Inflammatory macrophage treated with lipopolysaccharide for 1 hour (primary cell): ENCODE results near the gene KCNQ5.

Source experiments
- DNase-seq, 2 donors: peaks; one replicate each; pipeline ENCODE4 v3.0.0-alpha.2; 2020 to 2022

KCNQ5 gene

GRCh38 chr6:72683797-72684196, 61.9 kb downstream of the KCNQ5 start:
- DNase-seq: no peak

GRCh38 chr6:72689107-72689954, 67.5 kb downstream of the KCNQ5 start:
- DNase-seq: no peak

- DNase-seq: no peak
These were observed 69.4 kb downstream of the KCNQ5 start for GRCh38 chr6:72691249-72691648.

- no peak for DNase-seq
These were observed 74.2 kb downstream of the KCNQ5 start for GRCh38 chr6:72696055-72696454.

- DNase-seq: no peak
These were observed 77.3 kb downstream of the KCNQ5 start for GRCh38 chr6:72699159-72699558.

- no peak for DNase-seq
These were observed 80.6 kb downstream of the KCNQ5 start for GRCh38 chr6:72702421-72702820.

GRCh38 chr6:72703093-72703492, 81.2 kb downstream of the KCNQ5 start:
- DNase-seq: no peak

- DNase-seq: no peak
These were observed 83.1 kb downstream of the KCNQ5 start for GRCh38 chr6:72704979-72705378.

- DNase-seq: no peak
These were observed 87.6 kb downstream of the KCNQ5 start for GRCh38 chr6:72709431-72709830.

GRCh38 chr6:72711731-72712130, 89.9 kb downstream of the KCNQ5 start:
- DNase-seq: no peak

GRCh38 chr6:72712910-72713309, 91.0 kb downstream of the KCNQ5 start:
- no peak for DNase-seq

GRCh38 chr6:72715119-72715518, 93.3 kb downstream of the KCNQ5 start:
- no peak for DNase-seq

- DNase-seq: no peak
These were observed 95.1 kb downstream of the KCNQ5 start for GRCh38 chr6:72716916-72717315.

- no peak for DNase-seq
These were observed 98.6 kb downstream of the KCNQ5 start for GRCh38 chr6:72720464-72720863.

- no peak for DNase-seq
These were observed 99.5 kb downstream of the KCNQ5 start for GRCh38 chr6:72721346-72721745.

- DNase-seq: no peak
These were observed 102.7 kb downstream of the KCNQ5 start for GRCh38 chr6:72724545-72724944.

- DNase-seq: no peak
These were observed 107.0 kb downstream of the KCNQ5 start for GRCh38 chr6:72728706-72729343.

GRCh38 chr6:72733045-72733444, 111.2 kb downstream of the KCNQ5 start:
- DNase-seq: peak in 1 of 2 donors; percentile 7

GRCh38 chr6:72738091-72738490, 116.2 kb downstream of the KCNQ5 start:
- no peak for DNase-seq

GRCh38 chr6:72739368-72739779, 117.5 kb downstream of the KCNQ5 start:
- no peak for DNase-seq

GRCh38 chr6:72740135-72740534, 118.3 kb downstream of the KCNQ5 start:
- peak in 1 of 2 donors; percentile 3 for DNase-seq

GRCh38 chr6:72741083-72741482, 119.2 kb downstream of the KCNQ5 start:
- no peak for DNase-seq

GRCh38 chr6:72742001-72742673, 120.3 kb downstream of the KCNQ5 start:
- DNase-seq: no peak

- no peak for DNase-seq
These were observed 124.4 kb downstream of the KCNQ5 start for GRCh38 chr6:72746276-72746675.
